ENCODE measurements around the gene CSF2.

DNA sequence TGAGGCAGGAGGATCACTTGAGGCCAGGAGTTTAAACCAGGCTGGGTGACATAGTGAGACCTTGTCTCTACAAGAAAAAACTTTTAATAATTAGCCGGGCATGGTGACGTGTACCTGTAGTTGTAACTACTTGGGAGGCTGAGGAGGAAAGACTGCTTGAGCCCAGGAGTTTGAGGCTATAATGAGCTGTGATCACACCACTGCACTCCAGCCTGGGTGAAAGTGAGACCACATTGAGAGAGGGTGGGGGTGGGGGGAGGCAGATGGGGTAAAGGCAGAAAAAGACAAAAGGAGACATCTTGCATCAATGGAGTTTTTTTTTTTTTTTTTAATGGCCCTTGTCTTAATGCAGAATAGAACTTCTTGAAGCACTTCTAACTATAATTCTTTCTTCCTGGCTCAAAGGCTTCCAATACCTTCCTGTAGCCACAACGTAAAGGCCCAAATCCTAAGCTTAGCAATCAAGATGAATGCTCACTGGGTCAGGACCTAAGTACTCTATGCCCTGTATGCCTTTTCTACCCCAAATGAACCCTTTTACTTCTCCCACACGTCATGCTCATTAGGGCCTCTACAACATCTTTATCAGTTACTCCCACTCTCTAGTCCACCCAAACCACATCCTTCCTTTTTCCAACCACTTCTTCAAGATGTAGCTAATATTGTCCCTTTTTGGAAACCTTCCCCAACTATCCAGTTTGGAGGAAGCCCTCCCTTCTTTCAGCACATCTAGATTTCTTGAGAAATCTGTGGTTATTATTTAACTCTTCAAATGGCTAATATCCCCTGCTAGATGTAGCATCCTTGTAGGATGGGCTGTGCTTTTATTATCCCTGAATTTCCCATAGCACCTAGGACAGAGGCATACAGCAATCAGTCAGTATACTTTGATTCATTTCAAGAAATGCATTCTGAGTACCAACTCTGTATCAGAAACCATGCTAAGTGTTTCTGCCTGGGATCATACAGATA lies 40.8 kb downstream of the CSF2 start:
- TF ChIP-seq, protein P1, sequence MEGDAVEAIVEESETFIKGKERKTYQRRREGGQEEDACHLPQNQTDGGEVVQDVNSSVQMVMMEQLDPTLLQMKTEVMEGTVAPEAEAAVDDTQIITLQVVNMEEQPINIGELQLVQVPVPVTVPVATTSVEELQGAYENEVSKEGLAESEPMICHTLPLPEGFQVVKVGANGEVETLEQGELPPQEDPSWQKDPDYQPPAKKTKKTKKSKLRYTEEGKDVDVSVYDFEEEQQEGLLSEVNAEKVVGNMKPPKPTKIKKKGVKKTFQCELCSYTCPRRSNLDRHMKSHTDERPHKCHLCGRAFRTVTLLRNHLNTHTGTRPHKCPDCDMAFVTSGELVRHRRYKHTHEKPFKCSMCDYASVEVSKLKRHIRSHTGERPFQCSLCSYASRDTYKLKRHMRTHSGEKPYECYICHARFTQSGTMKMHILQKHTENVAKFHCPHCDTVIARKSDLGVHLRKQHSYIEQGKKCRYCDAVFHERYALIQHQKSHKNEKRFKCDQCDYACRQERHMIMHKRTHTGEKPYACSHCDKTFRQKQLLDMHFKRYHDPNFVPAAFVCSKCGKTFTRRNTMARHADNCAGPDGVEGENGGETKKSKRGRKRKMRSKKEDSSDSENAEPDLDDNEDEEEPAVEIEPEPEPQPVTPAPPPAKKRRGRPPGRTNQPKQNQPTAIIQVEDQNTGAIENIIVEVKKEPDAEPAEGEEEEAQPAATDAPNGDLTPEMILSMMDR (IDR thresholded peaks at IDR 0.05; ENCODE audit: poor library complexity) = no peak
- TF ChIP-seq EZH2 (IDR thresholded peaks at IDR 0.05; ENCODE audit: borderline replicate concordance) = no peak
- TF ChIP-seq EZH2phosphoT487 (IDR thresholded peaks at IDR 0.05; ENCODE audit: low read depth, severe bottlenecking, unreplicated experiment) = no peak

Data from hepatocyte (in vitro differentiated cells).